Measurements from ENCODE around the gene MGAT5B. TPM values are rescaled to one million over a fixed set of nuclear protein-coding genes. Genes with fewer than 3 reads are reported as not detected.

MGAT5B gene
- total RNA-seq, 1 experiment from 2014 or later: 4.4 TPM

DNA sequence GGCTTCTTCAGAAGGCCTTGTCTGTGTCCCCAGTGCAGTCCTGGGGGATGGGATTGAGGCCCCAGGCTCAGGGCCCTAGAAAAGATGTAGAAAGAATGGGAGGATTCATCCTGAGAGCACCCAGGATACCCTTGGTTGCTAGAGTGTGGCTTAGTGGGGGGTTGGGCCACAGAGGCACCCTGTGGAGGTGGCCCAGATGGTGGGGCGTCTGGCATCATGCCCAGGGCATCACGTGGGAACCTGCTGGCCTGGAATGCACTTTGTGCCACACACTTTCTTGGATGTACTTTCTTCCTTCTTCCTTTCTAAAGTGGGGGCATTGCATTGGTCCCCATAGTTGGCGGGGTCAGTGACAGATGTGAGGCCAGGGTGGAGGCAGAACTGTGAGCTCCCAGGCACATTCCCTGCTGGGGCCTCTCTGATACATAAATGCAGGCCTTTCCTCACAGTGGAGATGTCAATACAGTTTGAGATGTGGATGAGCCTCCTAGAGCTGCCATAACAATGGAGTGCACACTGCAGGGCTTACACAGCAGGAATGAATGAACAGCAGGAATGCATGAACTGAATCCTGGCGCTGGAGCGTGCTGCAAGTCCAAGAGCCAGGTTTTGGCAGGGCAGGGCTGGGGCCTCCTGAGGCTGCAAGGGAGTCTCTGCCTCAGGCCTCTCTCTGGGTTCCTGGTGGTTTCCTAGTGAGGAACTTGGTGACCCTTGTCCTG lies 43.3 kb downstream of the MGAT5B start:
- Histone ChIP-seq H3K36me3 (ENCODE audit: control insufficient read depth in 1 of 2, insufficient read depth in 2 of 2, low read length in 2 of 2) (no peaks in the 10 kb centered on the region), H2AFZ (ENCODE audit: low read depth, low read length, poor library complexity, severe bottlenecking) (no peak overlapping the region), H3K4me1 (ENCODE audit: control insufficient read depth in 1 of 2, insufficient read depth in 2 of 2, low read length in 2 of 2) (no peaks in the 10 kb centered on the region), H4K20me1 (ENCODE audit: insufficient read depth) (no peaks in the 10 kb centered on the region), H3K9me3 (ENCODE audit: control insufficient read depth in 1 of 2, insufficient read depth in 1 of 2, low read depth in 1 of 2, low read length in 2 of 2) (no peaks in the 10 kb centered on the region), H3K27me3 (ENCODE audit: insufficient read depth, low read length) (peaks cover 5% of the 10 kb centered on the region; the same call in 1 of the 2 replicates), H3K79me2 (ENCODE audit: insufficient read depth, low read length) (no peaks in the 10 kb centered on the region), H3K27ac (ENCODE audit: low read depth, low read length) (no peak overlapping the region), H3K4me2 (ENCODE audit: low read length) (no peak overlapping the region), H3K4me3 (replicated peaks in 1 of 2; ENCODE audit: low read depth in 1 of 2, low read length in 2 of 2) (no peak overlapping the region), H3K9me2 (ENCODE audit: insufficient read depth) (no peaks in the 10 kb centered on the region), H3K9ac (ENCODE audit: low read length) (no peak overlapping the region)
- BruUV-seq (replicated peaks): no TSS peak
- TF ChIP-seq ZNF274 (IDR thresholded peaks at IDR 0.05; ENCODE audit: low read depth, low read length) (no peak), CTCF (IDR thresholded peaks at IDR 0.05 in 2 of 3, conservative IDR thresholded peaks at IDR 0.05 in 1 of 3; ENCODE audit: borderline replicate concordance in 1 of 3, insufficient read depth in 1 of 3, low read depth in 2 of 3, low read length in 2 of 3) (no peak), TCF7L2 (IDR thresholded peaks at IDR 0.05; ENCODE audit: borderline replicate concordance, extremely low read depth, insufficient read depth, insufficient read length) (no peak), SIN3A (IDR thresholded peaks at IDR 0.05; ENCODE audit: low read depth) (no peak), YY1 (IDR thresholded peaks at IDR 0.05; ENCODE audit: extremely low read depth, insufficient replicate concordance, low read depth, low read length) (no peak), EZH2phosphoT487 (IDR thresholded peaks at IDR 0.05; ENCODE audit: borderline replicate concordance) (no peak)
- ChIA-PET CTCF (no interaction called here), POLR2A (no interaction called here), RAD21 (ENCODE audit: low non-redundant PET in 1 of 2, low total read pairs in 2 of 2, uncharacterized antibody in 2 of 2, unreplicated experiment in 2 of 2) (no interaction called here)
- ATAC-seq (no peak), DNase-seq (ENCODE audit: low read depth, low spot score) (no peak)
- intact Hi-C loops (cut with micrococcal nuclease): no loop called here
